Heart left ventricle (tissue), 16 donors: ENCODE results near the gene CD47. TPM values are rescaled to one million over a fixed set of nuclear protein-coding genes. Genes with fewer than 3 reads are reported as not detected.

ENCODE experiments used
- ATAC-seq, 4 donors: fragments of 200-7000 bp; cut with Tn5 transposase; one replicate each; pipeline ENCODE4 v1.9.1; 2020 to 2022; ENCODE audit warnings: moderate library complexity in 4 of 4, mild to moderate bottlenecking in 3 of 4, moderate number of reproducible peaks in 1 of 4
- DNase-seq, 5 donors: peaks; one replicate each; pipeline ENCODE4 v3.0.0-alpha.2; 2020
- H3K27ac ChIP-seq, 12 donors: fragments of 200-600 bp; sonication (generic) in 4 of 12; one replicate each; pipeline versions ENCODE4 v1.5.0 to v1.8.0; 2016 to 2022; ENCODE audit warnings: mild to moderate bottlenecking in 2 of 12
- H3K27me3 ChIP-seq, 9 donors: fragments of 200-600 bp; sonication (generic) in 2 of 9; one replicate each; pipeline versions ENCODE4 v1.5.1 to v1.8.0; 2016 to 2022; ENCODE audit warnings: mild to moderate bottlenecking in 3 of 9
- H3K36me3 ChIP-seq, 9 donors: fragments of 200-600 bp; sonication (generic) in 2 of 9; one replicate each; pipeline versions ENCODE4 v1.5.0 to v1.8.0; 2018 to 2022; ENCODE audit warnings: mild to moderate bottlenecking in 2 of 9
- H3K4me1 ChIP-seq, 12 donors: fragments of 200-600 bp; sonication (generic) in 4 of 12; one replicate each; pipeline versions ENCODE4 v1.5.0 to v1.8.0; 2016 to 2022; ENCODE audit warnings: mild to moderate bottlenecking in 3 of 12
- H3K4me3 ChIP-seq, 12 donors: fragments of 200-600 bp; sonication (generic) in 4 of 12; one replicate each; pipeline versions ENCODE4 v1.5.0 to v1.8.0; 2017 to 2022; ENCODE audit warnings: mild to moderate bottlenecking in 9 of 12, moderate library complexity in 4 of 12
- H3K9me3 ChIP-seq, 12 donors: fragments of 200-600 bp; sonication (generic) in 4 of 12; one replicate each; pipeline versions ENCODE4 v1.5.0 to v1.8.0; 2016 to 2022; ENCODE audit warnings: mild to moderate bottlenecking in 1 of 12
- CTCF ChIP-seq, 12 donors: fragments of 200-600 bp; sonication (generic) in 4 of 12; IDR thresholded peaks; one replicate each; pipeline versions ENCODE4 v1.5.0 to v1.8.0; 2018 to 2022; ENCODE audit warnings: antibody characterized with exemption in 12 of 12, mild to moderate bottlenecking in 5 of 12
- POLR2A ChIP-seq, 2 donors: fragments of 450-650 bp; IDR thresholded peaks; one replicate each; pipeline ENCODE4 v1.6.1; 2017; ENCODE audit warnings: antibody characterized with exemption in 2 of 2, mild to moderate bottlenecking in 2 of 2, moderate library complexity in 2 of 2
- WGBS, 4 donors: extraction: QIAGEN DNeasy Blood & Tissue Kit in 2 of 4; methylation state at CpG; one replicate each; pipeline versions ENCODE4 v1.1.5 to v1.1.7; 2013 to 2018; 5-methylcytosine and 5-hydroxymethylcytosine counted together
- intact Hi-C, 10 donors: fragments of 100-400 bp; cut with DNase I; formaldehyde crosslinking; loops; one replicate each; pipeline versions ENCODE4 v1.11.1 to v1.14.2; 2022
- long read RNA-seq, 3 donors: library from polyadenylated mRNA; unstranded; transcript quantifications; one replicate each; pipeline ENCODE4 v2.0.0, GENCODE V29; 2020 to 2021
- polyA plus RNA-seq, 2 donors: library from polyadenylated mRNA; stranded (reverse); fragments of 200-250 nt; gene quantifications; one replicate each; pipeline ENCODE4 v1.2.3, GENCODE V29; 2013
- total RNA-seq, 9 donors: library from RNA; depleted of rRNA in 2 of 9; stranded (reverse); fragments of >200 nt in 2 of 9; fragmentation: NEBNext Ultra II Directional in 3 of 9; extraction: Animal tissue kit (Norgen Biotek cat#: 25700) in 3 of 9; gene quantifications; one replicate each; pipeline versions ENCODE4 v1.1.0 to v1.2.4, GENCODE V29; 2016 to 2023
- donor health status: ischemic (EF 13 %, LVEDD 7.1; RV severe dilation, severe dysfunction).
- donor health status: healthy with polysubstance abuse.
- donor health status: DM: no; HTN: yes; CAD: no.
- donor health status: DM: no; HTN: no; CAD: no.
- donor health status: ischemic (EF 25% LVEDD 6.9; RV normal size, moderate dysfunction).
- donor health status: ischemic (EF 25% LVEDD 5.7; RV mildly dilated, moderate dysfunction).
- donor health status: healthy.
- donor health status: DM: yes; HTN: yes; CAD: no.
- donor health status: ischemic (EF 35%, LVEDD 5.7; RV mildly dilated, moderate dysfunction).
- donor health status: nonischemic (EF 11% LVEDD 7.7; RV severe dilation, severe dysfunction).
- donor health status: DM: yes; HTN: yes; CAD: no.
- donor health status: PGD.
- donor health status: ischemic (EF 29% LVEDD 5.4; RV normal size, mild dysfunction).
- donor health status: nonischemic (EF 23%, LVEDD 6.1; RV moderate dilation, normal function).

Gene CD47
- total RNA-seq (10 to 100 TPM; 34.4 to 80.6 (median 45.2) TPM), polyA plus RNA-seq (10 to 100 TPM; 27.7 to 29.3 TPM)
- long read RNA-seq, donor 1, full-length matches to known transcripts = 43 of 52 reads
- long read RNA-seq, donor 1, partial matches to known transcripts = 3 of 52 reads
- long read RNA-seq, donor 1, other reads (novel, unspliced or antisense) = 6 of 52 reads
- long read RNA-seq, donor 2, full-length matches to known transcripts = 179 of 201 reads
- long read RNA-seq, donor 2, partial matches to known transcripts = 6 of 201 reads
- long read RNA-seq, donor 2, other reads (novel, unspliced or antisense) = 16 of 201 reads
- long read RNA-seq, donor 3, full-length matches to known transcripts = 46 of 53 reads
- long read RNA-seq, donor 3, partial matches to known transcripts = 5 of 53 reads
- long read RNA-seq, donor 3, other reads (novel, unspliced or antisense) = 2 of 53 reads

GRCh38 chr3:108090701-108091497 lies at the start of gene CD47:
Gene CD47 (minus strand): TSS chr3:108091031. CDS start chr3:108090908, 123 bp downstream.
- no peaks in the 10 kb centered on the region for H3K9me3 ChIP-seq
- DNase-seq (peak; percentile 95 to 99 (median 96)), ATAC-seq (peak; percentile 82 to 97 (median 94))
- no peak for TF ChIP-seq CTCF (IDR thresholded peaks at IDR 0.05)
- peak; percentile 19 to 89 for TF ChIP-seq POLR2A (IDR thresholded peaks at IDR 0.05)
- peaks cover 0 to 8% (median 0%) of the 10 kb centered on the region in 9 donors for H3K36me3 ChIP-seq
- peak within 1 kb of the TSS; percentile 84 to 99 (median 92) for H3K4me3 ChIP-seq
- intact Hi-C loops = loop anchor here in 7 of 10 donors (2.0 to 10.0 kb wide), 6 partner anchors 106 to 162 kb away; partner anchors contain the start of gene IFT57 (in 7 of the 7)
- 0 to 1% (median 0%) methylated on average over 47 to 106 of the region's 106 CpGs for WGBS, 4 donors
- peaks cover 0 to 41% (median 19%) of the 10 kb centered on the region in 12 donors for H3K4me1 ChIP-seq
- peak within 1 kb of the TSS; percentile 25 to 97 (median 90) for H3K27ac ChIP-seq
- H3K27me3 ChIP-seq = no peaks in the 10 kb centered on the region

- H3K36me3 ChIP-seq = no peaks in the 10 kb centered on the region
- no peaks in the 10 kb centered on the region for H3K27me3 ChIP-seq
- intact Hi-C loops = no loop called here
- WGBS, 4 donors = 92 to 95% (median 93%) methylated on average over 5 of the region's 5 CpGs
- H3K27ac ChIP-seq = no peak overlapping the region
- DNase-seq = no peak
- no peak overlapping the region for H3K4me3 ChIP-seq
- TF ChIP-seq POLR2A (IDR thresholded peaks at IDR 0.05) (no peak), CTCF (IDR thresholded peaks at IDR 0.05) (no peak)
- peaks cover 0 to 17% (median 0%) of the 10 kb centered on the region in 12 donors for H3K4me1 ChIP-seq
- ATAC-seq = no peak
- no peaks in the 10 kb centered on the region for H3K9me3 ChIP-seq
These were observed 46.6 kb upstream of the CD47 start for GRCh38 chr3:108137460-108137814.

GRCh38 chr3:108136561-108137459 lies 46.0 kb upstream of the CD47 start:
- intact Hi-C loops = no loop called here
- TF ChIP-seq CTCF (IDR thresholded peaks at IDR 0.05) (no peak), POLR2A (IDR thresholded peaks at IDR 0.05) (no peak)
- H3K9me3 ChIP-seq = no peaks in the 10 kb centered on the region
- H3K4me1 ChIP-seq = peaks cover 0 to 21% (median 0%) of the 10 kb centered on the region in 12 donors
- H3K27me3 ChIP-seq = no peaks in the 10 kb centered on the region
- H3K4me3 ChIP-seq = no peak overlapping the region
- DNase-seq (no peak), ATAC-seq (no peak)
- no peaks in the 10 kb centered on the region for H3K36me3 ChIP-seq
- H3K27ac ChIP-seq = no peak overlapping the region
- 85 to 90% (median 89%) methylated on average over 13 of the region's 13 CpGs for WGBS, 4 donors
